Stimulated activated CD4-positive, alpha-beta T cell treated with anti-CD3 and anti-CD28 coated beads, Interleukin-2, amount 100 ng/mL, for 24 hours (primary cell): Measurements from ENCODE around the gene ARL16.

Source experiments
- DNase-seq, 2 donors: peaks; one replicate each; pipeline ENCODE4 v3.0.0-alpha.2; 2020

Gene ARL16

GRCh38 chr17:81683584-81684441 is at the start of gene ARL16, which contains the start of gene HGS:
Gene ARL16 (minus strand): TSS chr17:81683797. CDS start chr17:81683753, 44 bp downstream.
Gene HGS (plus strand): TSS chr17:81684011. CDS start chr17:81684067, 56 bp downstream.
- DNase-seq: peak; percentile 97 to 98

- DNase-seq: no peak
These were observed 43.9 kb upstream of the ARL16 start for GRCh38 chr17:81727324-81728031.

- no peak for DNase-seq
These were observed 42.4 kb upstream of the ARL16 start for GRCh38 chr17:81726004-81726403.

- DNase-seq: no peak
These were observed 41.8 kb upstream of the ARL16 start for GRCh38 chr17:81725439-81725838.

- DNase-seq: no peak
These were observed 40.1 kb upstream of the ARL16 start for GRCh38 chr17:81723651-81724209.

- no peak for DNase-seq
These were observed 38.9 kb upstream of the ARL16 start for GRCh38 chr17:81722184-81723120.

- DNase-seq: no peak
These were observed 36.9 kb upstream of the ARL16 start for GRCh38 chr17:81720267-81721071.

- DNase-seq: no peak
These were observed 36.0 kb upstream of the ARL16 start for GRCh38 chr17:81719410-81720266.

GRCh38 chr17:81717766-81718089 is 34.1 kb upstream of the ARL16 start:
- no peak for DNase-seq

GRCh38 chr17:81717049-81717765 is 33.6 kb upstream of the ARL16 start:
- DNase-seq: no peak

GRCh38 chr17:81716674-81716996 is 33.0 kb upstream of the ARL16 start:
- no peak for DNase-seq

- DNase-seq: no peak
These were observed 32.5 kb upstream of the ARL16 start for GRCh38 chr17:81715872-81716673.

- no peak for DNase-seq
These were observed 31.7 kb upstream of the ARL16 start for GRCh38 chr17:81715107-81715871.

- DNase-seq: no peak
These were observed 31.0 kb upstream of the ARL16 start for GRCh38 chr17:81714412-81715106.

- DNase-seq: no peak
These were observed 30.2 kb upstream of the ARL16 start for GRCh38 chr17:81713556-81714411.

- no peak for DNase-seq
These were observed 29.5 kb upstream of the ARL16 start for GRCh38 chr17:81713004-81713555.
